Psoas muscle (tissue), 8 donors: ENCODE results near the gene RAB11FIP4. TPM values are rescaled to one million over a fixed set of nuclear protein-coding genes. Genes with fewer than 3 reads are reported as not detected.
A peak's percentile ranks its signal among the peaks of the same experiment; 100 is the strongest.

Experiments used
- ATAC-seq, 4 donors: fragments of 200-7000 bp; cut with Tn5 transposase; one replicate each; pipeline ENCODE4 v1.9.1; 2020; ENCODE audit warnings: moderate library complexity in 3 of 4, mild to moderate bottlenecking in 2 of 4
- DNase-seq, 2 donors: peaks; one replicate each; pipeline ENCODE4 v3.0.0-alpha.2; 2020
- H3K27ac ChIP-seq: fragments of 200-600 bp; one replicate; pipeline ENCODE4 v1.8.0; 2022
- H3K27me3 ChIP-seq, 3 donors: fragments of 200-600 bp in 1 of 3; one replicate each; pipeline versions ENCODE4 v1.6.1 to v1.8.0; 2013 to 2022; ENCODE audit warnings: low read length in 2 of 3, mild to moderate bottlenecking in 2 of 3, moderate library complexity in 1 of 3; ENCODE audit not compliant: insufficient read depth in 3 of 3
- H3K36me3 ChIP-seq, 2 donors: fragments of 200-600 bp in 1 of 2; one replicate each; pipeline versions ENCODE4 v1.6.1 to v1.8.0; 2013 to 2022; ENCODE audit warnings: low read depth in 1 of 2, mild to moderate bottlenecking in 1 of 2, moderate library complexity in 1 of 2; ENCODE audit not compliant: insufficient read depth in 1 of 2
- H3K4me1 ChIP-seq: fragments of 200-600 bp; one replicate; pipeline ENCODE4 v1.8.0; 2022
- H3K4me3 ChIP-seq: fragments of 200-600 bp; one replicate; pipeline ENCODE4 v1.8.0; 2022; ENCODE audit warnings: mild to moderate bottlenecking
- H3K9me3 ChIP-seq: fragments of 200-600 bp; one replicate; pipeline ENCODE4 v1.8.0; 2022
- WGBS, 3 donors: extraction: QIAGEN DNeasy Blood & Tissue Kit; methylation state at CpG; one replicate each; pipeline versions ENCODE4 v1.1.6 to v1.1.7; 2013; 5-methylcytosine and 5-hydroxymethylcytosine counted together
- intact Hi-C, 2 donors: fragments of 100-400 bp; cut with DNase I; formaldehyde crosslinking; loops; one replicate each; pipeline versions ENCODE4 v1.11.0 to v1.14.2; 2022
- polyA plus RNA-seq, 3 donors: library from polyadenylated mRNA; stranded (reverse); fragments of 200-250 nt; gene quantifications; one replicate each; pipeline ENCODE4 v1.2.3, GENCODE V29; 2013
- total RNA-seq, 4 donors: library from RNA; stranded (reverse); fragmentation: NEBNext Ultra II Directional in 2 of 4; extraction: Animal tissue kit (Norgen Biotek cat#: 25700) in 2 of 4; gene quantifications; one replicate each; pipeline versions ENCODE4 v1.2.1 to v1.2.4, GENCODE V29; 2021 to 2023
- TF ChIP-seq, protein P1 (sequence below): fragments of 200-600 bp; IDR thresholded peaks from one replicate; pipeline ENCODE4 v1.8.0; 2022; ENCODE audit warnings: antibody characterized with exemption
- donor health status: healthy with polysubstance abuse.
- donor health status: DM: no; HTN: no; CAD: no; lungs with moderate emphysema.
- donor health status: Bipolar disorder and iron deficiency.
- donor health status: healthy.
- donor health status: DM: yes; HTN: yes; CAD: no.
- donor health status: DM: no; HTN: no; CAD: no.
- donor health status: DM: no; HTN: no; CAD: no.
- donor health status: DM: yes; HTN: yes; CAD: no.

Gene RAB11FIP4
- total and polyA plus RNA-seq, 7 donors, result 0.04 to 1.8 (median 0.41) TPM

DNA sequence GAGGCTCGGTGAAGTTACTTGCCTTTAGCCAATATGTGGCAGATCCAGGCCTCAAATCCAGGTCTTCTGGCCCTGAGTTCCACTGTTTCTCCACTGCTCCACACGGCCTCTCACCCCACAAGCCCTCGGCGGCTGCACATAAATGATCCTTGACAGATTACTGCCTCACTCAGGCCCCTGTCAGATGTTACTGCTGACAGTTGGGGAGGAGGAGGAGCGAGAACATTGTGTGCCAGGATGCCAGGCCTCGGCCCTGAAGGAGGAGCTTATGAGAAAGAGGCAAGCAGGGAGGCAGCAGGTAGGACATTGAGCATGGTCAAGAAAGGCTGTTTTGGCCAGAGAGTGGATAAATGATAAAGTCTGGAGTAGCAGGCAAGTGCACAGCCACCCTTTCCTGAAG, 88.6 kb downstream of the RAB11FIP4 start:
- intact Hi-C loops, result no loop called here
- Histone ChIP-seq H3K9me3 (no peaks in the 10 kb centered on the region), H3K36me3 (no peaks in the 10 kb centered on the region), H3K4me1 (no peaks in the 10 kb centered on the region), H3K27me3 (peaks cover 0 to 8% (median 0%) of the 10 kb centered on the region in 3 donors), H3K4me3 (no peak overlapping the region), H3K27ac (no peak overlapping the region)
- 81 to 83% (median 82%) methylated on average over 6 of the region's 6 CpGs for WGBS, 3 donors
- DNase-seq (peak in 1 of 2 donors; percentile 7), ATAC-seq (no peak)
- TF ChIP-seq, protein P1, sequence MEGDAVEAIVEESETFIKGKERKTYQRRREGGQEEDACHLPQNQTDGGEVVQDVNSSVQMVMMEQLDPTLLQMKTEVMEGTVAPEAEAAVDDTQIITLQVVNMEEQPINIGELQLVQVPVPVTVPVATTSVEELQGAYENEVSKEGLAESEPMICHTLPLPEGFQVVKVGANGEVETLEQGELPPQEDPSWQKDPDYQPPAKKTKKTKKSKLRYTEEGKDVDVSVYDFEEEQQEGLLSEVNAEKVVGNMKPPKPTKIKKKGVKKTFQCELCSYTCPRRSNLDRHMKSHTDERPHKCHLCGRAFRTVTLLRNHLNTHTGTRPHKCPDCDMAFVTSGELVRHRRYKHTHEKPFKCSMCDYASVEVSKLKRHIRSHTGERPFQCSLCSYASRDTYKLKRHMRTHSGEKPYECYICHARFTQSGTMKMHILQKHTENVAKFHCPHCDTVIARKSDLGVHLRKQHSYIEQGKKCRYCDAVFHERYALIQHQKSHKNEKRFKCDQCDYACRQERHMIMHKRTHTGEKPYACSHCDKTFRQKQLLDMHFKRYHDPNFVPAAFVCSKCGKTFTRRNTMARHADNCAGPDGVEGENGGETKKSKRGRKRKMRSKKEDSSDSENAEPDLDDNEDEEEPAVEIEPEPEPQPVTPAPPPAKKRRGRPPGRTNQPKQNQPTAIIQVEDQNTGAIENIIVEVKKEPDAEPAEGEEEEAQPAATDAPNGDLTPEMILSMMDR, result no peak

GRCh38 chr17:31480904-31481782, 89.7 kb downstream of the RAB11FIP4 start:
- no peak overlapping the region for H3K4me3 ChIP-seq
- H3K27ac ChIP-seq, result no peak overlapping the region
- TF ChIP-seq, protein P1, result no peak
- no peaks in the 10 kb centered on the region for H3K36me3 ChIP-seq
- WGBS, 3 donors, result 61 to 66% (median 65%) methylated on average over 8 of the region's 8 CpGs
- no peaks in the 10 kb centered on the region for H3K4me1 ChIP-seq
- H3K27me3 ChIP-seq, result peaks cover 0 to 8% (median 0%) of the 10 kb centered on the region in 3 donors
- no peak for ATAC-seq
- H3K9me3 ChIP-seq, result no peaks in the 10 kb centered on the region
- intact Hi-C loops, result no loop called here
- peak in 1 of 2 donors; percentile 3 for DNase-seq

- TF ChIP-seq, protein P1, result no peak
- H3K27ac ChIP-seq, result no peak overlapping the region
- intact Hi-C loops, result no loop called here
- DNase-seq (peak in 1 of 2 donors; percentile 20), ATAC-seq (no peak)
- H3K4me1 ChIP-seq, result no peaks in the 10 kb centered on the region
- H3K9me3 ChIP-seq, result no peaks in the 10 kb centered on the region
- 72 to 83% (median 77%) methylated on average over 4 of the region's 4 CpGs for WGBS, 3 donors
- H3K36me3 ChIP-seq, result no peaks in the 10 kb centered on the region
- H3K27me3 ChIP-seq, result peaks cover 0 to 8% (median 0%) of the 10 kb centered on the region in 3 donors
- H3K4me3 ChIP-seq, result no peak overlapping the region
Observed at GRCh38 chr17:31481783-31482081, 90.3 kb downstream of the RAB11FIP4 start.

DNA sequence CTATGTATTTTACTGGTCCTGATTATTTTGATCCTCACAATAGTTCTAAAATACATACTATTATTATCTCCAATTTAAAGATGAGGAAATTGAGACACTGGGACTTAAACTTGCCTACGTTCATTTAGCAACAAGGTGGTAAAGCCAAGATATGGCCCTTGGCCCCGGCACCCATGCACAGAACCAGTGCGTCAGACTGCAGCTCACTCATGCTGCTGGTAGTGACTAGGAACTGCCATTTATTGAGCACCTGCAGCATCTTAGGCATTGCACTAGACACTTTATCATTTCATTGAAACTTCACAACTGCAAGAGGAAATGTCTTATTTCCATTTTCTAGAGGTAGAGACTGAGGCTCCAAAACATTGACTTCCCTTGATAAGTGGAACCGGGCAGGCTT, 93.3 kb downstream of the RAB11FIP4 start:
- ATAC-seq (no peak), DNase-seq (no peak)
- H3K27me3 ChIP-seq, result peaks cover 0 to 3% (median 0%) of the 10 kb centered on the region in 3 donors
- TF ChIP-seq, protein P1, result no peak
- intact Hi-C loops, result no loop called here
- no peak overlapping the region for H3K27ac ChIP-seq
- H3K4me3 ChIP-seq, result no peak overlapping the region
- peaks cover 6% of the 10 kb centered on the region for H3K4me1 ChIP-seq
- WGBS, 3 donors, result 95 to 97% (median 95%) methylated on average over 4 of the region's 4 CpGs
- no peaks in the 10 kb centered on the region for H3K9me3 ChIP-seq
- no peaks in the 10 kb centered on the region for H3K36me3 ChIP-seq
